WTC11 (cell line): ENCODE measurements around the gene PTGER2. TPM values are rescaled to one million over a fixed set of nuclear protein-coding genes. Genes with fewer than 3 reads are reported as not detected.

Experiments
- ATAC-seq: fragments of 200-7000 bp; cut with Tn5 transposase; 2 replicates; pipeline ENCODE4 v1.10.0; 2021; ENCODE audit warnings: mild to moderate bottlenecking, moderate library complexity
- CTCF ChIA-PET: fragments of 300-600 bp; sonication (Branson Sonifier 250); formaldehyde crosslinking; loops from one replicate; lab custom pipeline; 2021; ENCODE audit warnings: antibody characterized with exemption; lab: Charles Lee
- POLR2A ChIA-PET: fragments of 350-600 bp; sonication (Branson Sonifier 250); formaldehyde crosslinking; loops from one replicate; lab custom pipeline; 2021; ENCODE audit warnings: antibody characterized with exemption; lab: Charles Lee
- DNase-seq: peaks from one replicate; pipeline ENCODE4 v3.0.0; 2021; ENCODE audit warnings: low spot score
- H3K27ac Mint-ChIP-seq: 2 replicates; pipeline ENCODE4 v1.8.0; 2021; ENCODE audit warnings: mixed read lengths
- H3K27me3 Mint-ChIP-seq: 2 replicates; pipeline ENCODE4 v1.8.0; 2021; ENCODE audit warnings: low read depth, mild to moderate bottlenecking, moderate library complexity, mixed read lengths
- H3K36me3 Mint-ChIP-seq: 2 replicates; pipeline ENCODE4 v1.8.0; 2021; ENCODE audit warnings: mixed read lengths
- H3K4me1 Mint-ChIP-seq: 2 replicates; pipeline ENCODE4 v1.8.0; 2022; ENCODE audit warnings: mixed read lengths
- H3K4me3 Mint-ChIP-seq: 2 replicates; pipeline ENCODE4 v1.8.0; 2021; ENCODE audit warnings: mild to moderate bottlenecking, moderate library complexity, mixed read lengths
- H3K9me3 Mint-ChIP-seq: 2 replicates; pipeline ENCODE4 v1.8.0; 2021; ENCODE audit warnings: mixed read lengths
- CREM ChIP-seq: sonication (generic); formaldehyde crosslinking; IDR thresholded peaks from 2 replicates; pipeline ENCODE4 v1.8.1; 2022; ENCODE audit warnings: mild to moderate bottlenecking, missing genetic modification reagents, moderate library complexity
- FOXK1 ChIP-seq: sonication (generic); formaldehyde crosslinking; IDR thresholded peaks from 2 replicates; pipeline ENCODE4 v1.8.0; 2022; ENCODE audit warnings: mild to moderate bottlenecking, moderate library complexity, missing genetic modification reagents
- FOXP1 ChIP-seq: sonication (generic); formaldehyde crosslinking; IDR thresholded peaks from 2 replicates; pipeline ENCODE4 v1.8.0; 2022; ENCODE audit warnings: missing genetic modification reagents, mild to moderate bottlenecking, moderate library complexity, borderline replicate concordance
- HMGA2 ChIP-seq: fragments of 250-450 bp; sonication (Bioruptor Pico); IDR thresholded peaks from 2 replicates; pipeline ENCODE4 v1.4.0; 2021; ENCODE audit warnings: mild to moderate bottlenecking, moderate library complexity
- IRF2 ChIP-seq: sonication (generic); formaldehyde crosslinking; IDR thresholded peaks from 2 replicates; pipeline ENCODE4 v1.8.0; 2022; ENCODE audit warnings: low read depth, missing genetic modification reagents, borderline replicate concordance
- NFE2L1 ChIP-seq: sonication (generic); formaldehyde crosslinking; IDR thresholded peaks from 2 replicates; pipeline ENCODE4 v1.8.1; 2023; ENCODE audit warnings: missing genetic modification reagents
- NR1H2 ChIP-seq: sonication (generic); formaldehyde crosslinking; IDR thresholded peaks from 2 replicates; pipeline ENCODE4 v1.9.0; 2021; ENCODE audit warnings: mild to moderate bottlenecking, moderate library complexity, missing genetic modification reagents
- OVOL2 ChIP-seq: fragments of 250-450 bp; sonication (Bioruptor Pico); IDR thresholded peaks from 2 replicates; pipeline ENCODE4 v1.9.0; 2021; ENCODE audit warnings: mild to moderate bottlenecking, borderline replicate concordance
- RORB ChIP-seq: fragments of 250-450 bp; sonication (Bioruptor Pico); IDR thresholded peaks from 2 replicates; pipeline ENCODE4 v1.9.0; 2021; ENCODE audit warnings: mild to moderate bottlenecking
- ZBTB21 ChIP-seq: sonication (generic); formaldehyde crosslinking; IDR thresholded peaks from 2 replicates; pipeline ENCODE4 v1.8.1; 2023; ENCODE audit warnings: mild to moderate bottlenecking, missing genetic modification reagents, borderline replicate concordance
- ZNF121 ChIP-seq: sonication (generic); formaldehyde crosslinking; IDR thresholded peaks from 2 replicates; pipeline ENCODE4 v1.8.0; 2023; ENCODE audit warnings: missing genetic modification reagents
- ZNF396 ChIP-seq: fragments of 250-450 bp; sonication (Bioruptor Pico); IDR thresholded peaks from 2 replicates; pipeline ENCODE4 v1.8.0; 2021; ENCODE audit warnings: mild to moderate bottlenecking, moderate library complexity, borderline replicate concordance
- total RNA-seq: library from RNA; stranded (reverse); gene quantifications from 3 replicates; pipeline ENCODE4 v1.2.3, GENCODE V29; 2021
- TF ChIP-seq, protein P1 (sequence below): fragments of 200-600 bp; IDR thresholded peaks from 2 replicates; pipeline ENCODE4 v1.8.0; 2022; ENCODE audit warnings: antibody characterized with exemption
- TF ChIP-seq, protein P2 (sequence below): fragments of 250-450 bp; sonication (Bioruptor Pico); IDR thresholded peaks from 2 replicates; pipeline ENCODE4 v1.9.0; 2021; ENCODE audit warnings: mild to moderate bottlenecking
- TF ChIP-seq, protein P3 (sequence below): sonication (generic); formaldehyde crosslinking; IDR thresholded peaks from 2 replicates; pipeline ENCODE4 v1.8.1; 2023; ENCODE audit warnings: mild to moderate bottlenecking, missing genetic modification reagents, moderate library complexity
- TF ChIP-seq, protein P4 (sequence below): sonication (generic); formaldehyde crosslinking; IDR thresholded peaks from 2 replicates; pipeline ENCODE4 v1.8.1; 2022; ENCODE audit warnings: low read depth, missing genetic modification reagents, borderline replicate concordance
- TF ChIP-seq, protein P5 (sequence below): fragments of 250-450 bp; sonication (Bioruptor Pico); IDR thresholded peaks from 2 replicates; pipeline ENCODE4 v1.8.0; 2021; ENCODE audit warnings: mild to moderate bottlenecking
- TF ChIP-seq, protein P6 (sequence below): fragments of 250-450 bp; sonication (Bioruptor Pico); IDR thresholded peaks from 2 replicates; pipeline ENCODE4 v1.9.0; 2021; ENCODE audit warnings: mild to moderate bottlenecking, borderline replicate concordance
- TF ChIP-seq, protein P7 (sequence below): sonication (generic); formaldehyde crosslinking; conservative IDR thresholded peaks from 2 replicates; pipeline ENCODE4 v1.8.1; 2022; ENCODE audit warnings: mild to moderate bottlenecking, missing genetic modification reagents
- TF ChIP-seq, protein P8 (sequence below): fragments of 250-450 bp; sonication (Bioruptor Pico); IDR thresholded peaks from 2 replicates; pipeline ENCODE4 v1.9.0; 2021; ENCODE audit warnings: mild to moderate bottlenecking

The PTGER2 gene
- total RNA-seq, 1 experiment from 2014 or later, result 0.92 TPM

DNA sequence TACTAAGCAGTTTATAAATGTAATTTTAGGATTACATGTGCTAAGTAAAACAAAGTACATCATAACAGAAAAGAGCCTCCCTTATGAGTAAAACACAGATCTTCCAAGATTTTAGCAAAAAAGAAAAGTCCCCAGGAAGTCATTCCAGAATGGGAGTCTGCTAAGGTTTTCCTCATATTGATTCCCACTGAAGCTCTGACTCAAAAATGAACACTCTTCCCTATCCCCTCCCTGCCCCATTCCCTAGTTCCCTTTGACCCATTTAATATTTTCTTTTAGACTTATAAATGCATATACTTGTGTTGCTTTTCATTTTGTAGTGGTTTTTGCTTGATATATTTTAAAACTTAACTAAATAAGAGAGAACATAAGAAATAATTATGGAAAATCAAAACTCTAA lies 40.1 kb downstream of the PTGER2 start (continued):
- TF ChIP-seq, protein P1, sequence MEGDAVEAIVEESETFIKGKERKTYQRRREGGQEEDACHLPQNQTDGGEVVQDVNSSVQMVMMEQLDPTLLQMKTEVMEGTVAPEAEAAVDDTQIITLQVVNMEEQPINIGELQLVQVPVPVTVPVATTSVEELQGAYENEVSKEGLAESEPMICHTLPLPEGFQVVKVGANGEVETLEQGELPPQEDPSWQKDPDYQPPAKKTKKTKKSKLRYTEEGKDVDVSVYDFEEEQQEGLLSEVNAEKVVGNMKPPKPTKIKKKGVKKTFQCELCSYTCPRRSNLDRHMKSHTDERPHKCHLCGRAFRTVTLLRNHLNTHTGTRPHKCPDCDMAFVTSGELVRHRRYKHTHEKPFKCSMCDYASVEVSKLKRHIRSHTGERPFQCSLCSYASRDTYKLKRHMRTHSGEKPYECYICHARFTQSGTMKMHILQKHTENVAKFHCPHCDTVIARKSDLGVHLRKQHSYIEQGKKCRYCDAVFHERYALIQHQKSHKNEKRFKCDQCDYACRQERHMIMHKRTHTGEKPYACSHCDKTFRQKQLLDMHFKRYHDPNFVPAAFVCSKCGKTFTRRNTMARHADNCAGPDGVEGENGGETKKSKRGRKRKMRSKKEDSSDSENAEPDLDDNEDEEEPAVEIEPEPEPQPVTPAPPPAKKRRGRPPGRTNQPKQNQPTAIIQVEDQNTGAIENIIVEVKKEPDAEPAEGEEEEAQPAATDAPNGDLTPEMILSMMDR, result no peak
- no peak for TF ChIP-seq OVOL2
- no peak for TF ChIP-seq ZNF396 (CRISPR knock-in tag)
- TF ChIP-seq, protein P2, sequence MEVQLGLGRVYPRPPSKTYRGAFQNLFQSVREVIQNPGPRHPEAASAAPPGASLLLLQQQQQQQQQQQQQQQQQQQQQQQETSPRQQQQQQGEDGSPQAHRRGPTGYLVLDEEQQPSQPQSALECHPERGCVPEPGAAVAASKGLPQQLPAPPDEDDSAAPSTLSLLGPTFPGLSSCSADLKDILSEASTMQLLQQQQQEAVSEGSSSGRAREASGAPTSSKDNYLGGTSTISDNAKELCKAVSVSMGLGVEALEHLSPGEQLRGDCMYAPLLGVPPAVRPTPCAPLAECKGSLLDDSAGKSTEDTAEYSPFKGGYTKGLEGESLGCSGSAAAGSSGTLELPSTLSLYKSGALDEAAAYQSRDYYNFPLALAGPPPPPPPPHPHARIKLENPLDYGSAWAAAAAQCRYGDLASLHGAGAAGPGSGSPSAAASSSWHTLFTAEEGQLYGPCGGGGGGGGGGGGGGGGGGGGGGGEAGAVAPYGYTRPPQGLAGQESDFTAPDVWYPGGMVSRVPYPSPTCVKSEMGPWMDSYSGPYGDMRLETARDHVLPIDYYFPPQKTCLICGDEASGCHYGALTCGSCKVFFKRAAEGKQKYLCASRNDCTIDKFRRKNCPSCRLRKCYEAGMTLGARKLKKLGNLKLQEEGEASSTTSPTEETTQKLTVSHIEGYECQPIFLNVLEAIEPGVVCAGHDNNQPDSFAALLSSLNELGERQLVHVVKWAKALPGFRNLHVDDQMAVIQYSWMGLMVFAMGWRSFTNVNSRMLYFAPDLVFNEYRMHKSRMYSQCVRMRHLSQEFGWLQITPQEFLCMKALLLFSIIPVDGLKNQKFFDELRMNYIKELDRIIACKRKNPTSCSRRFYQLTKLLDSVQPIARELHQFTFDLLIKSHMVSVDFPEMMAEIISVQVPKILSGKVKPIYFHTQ (CRISPR knock-in tag), result no peak
- TF ChIP-seq, protein P3, sequence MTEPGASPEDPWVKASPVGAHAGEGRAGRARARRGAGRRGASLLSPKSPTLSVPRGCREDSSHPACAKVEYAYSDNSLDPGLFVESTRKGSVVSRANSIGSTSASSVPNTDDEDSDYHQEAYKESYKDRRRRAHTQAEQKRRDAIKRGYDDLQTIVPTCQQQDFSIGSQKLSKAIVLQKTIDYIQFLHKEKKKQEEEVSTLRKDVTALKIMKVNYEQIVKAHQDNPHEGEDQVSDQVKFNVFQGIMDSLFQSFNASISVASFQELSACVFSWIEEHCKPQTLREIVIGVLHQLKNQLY (CRISPR knock-in tag), result no peak
- TF ChIP-seq, protein P4, sequence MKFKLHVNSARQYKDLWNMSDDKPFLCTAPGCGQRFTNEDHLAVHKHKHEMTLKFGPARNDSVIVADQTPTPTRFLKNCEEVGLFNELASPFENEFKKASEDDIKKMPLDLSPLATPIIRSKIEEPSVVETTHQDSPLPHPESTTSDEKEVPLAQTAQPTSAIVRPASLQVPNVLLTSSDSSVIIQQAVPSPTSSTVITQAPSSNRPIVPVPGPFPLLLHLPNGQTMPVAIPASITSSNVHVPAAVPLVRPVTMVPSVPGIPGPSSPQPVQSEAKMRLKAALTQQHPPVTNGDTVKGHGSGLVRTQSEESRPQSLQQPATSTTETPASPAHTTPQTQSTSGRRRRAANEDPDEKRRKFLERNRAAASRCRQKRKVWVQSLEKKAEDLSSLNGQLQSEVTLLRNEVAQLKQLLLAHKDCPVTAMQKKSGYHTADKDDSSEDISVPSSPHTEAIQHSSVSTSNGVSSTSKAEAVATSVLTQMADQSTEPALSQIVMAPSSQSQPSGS, result no peak
- TF ChIP-seq, protein P5, sequence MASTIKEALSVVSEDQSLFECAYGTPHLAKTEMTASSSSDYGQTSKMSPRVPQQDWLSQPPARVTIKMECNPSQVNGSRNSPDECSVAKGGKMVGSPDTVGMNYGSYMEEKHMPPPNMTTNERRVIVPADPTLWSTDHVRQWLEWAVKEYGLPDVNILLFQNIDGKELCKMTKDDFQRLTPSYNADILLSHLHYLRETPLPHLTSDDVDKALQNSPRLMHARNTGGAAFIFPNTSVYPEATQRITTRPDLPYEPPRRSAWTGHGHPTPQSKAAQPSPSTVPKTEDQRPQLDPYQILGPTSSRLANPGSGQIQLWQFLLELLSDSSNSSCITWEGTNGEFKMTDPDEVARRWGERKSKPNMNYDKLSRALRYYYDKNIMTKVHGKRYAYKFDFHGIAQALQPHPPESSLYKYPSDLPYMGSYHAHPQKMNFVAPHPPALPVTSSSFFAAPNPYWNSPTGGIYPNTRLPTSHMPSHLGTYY, result no peak
- TF ChIP-seq FOXK1, result no peak
- TF ChIP-seq, protein P6, sequence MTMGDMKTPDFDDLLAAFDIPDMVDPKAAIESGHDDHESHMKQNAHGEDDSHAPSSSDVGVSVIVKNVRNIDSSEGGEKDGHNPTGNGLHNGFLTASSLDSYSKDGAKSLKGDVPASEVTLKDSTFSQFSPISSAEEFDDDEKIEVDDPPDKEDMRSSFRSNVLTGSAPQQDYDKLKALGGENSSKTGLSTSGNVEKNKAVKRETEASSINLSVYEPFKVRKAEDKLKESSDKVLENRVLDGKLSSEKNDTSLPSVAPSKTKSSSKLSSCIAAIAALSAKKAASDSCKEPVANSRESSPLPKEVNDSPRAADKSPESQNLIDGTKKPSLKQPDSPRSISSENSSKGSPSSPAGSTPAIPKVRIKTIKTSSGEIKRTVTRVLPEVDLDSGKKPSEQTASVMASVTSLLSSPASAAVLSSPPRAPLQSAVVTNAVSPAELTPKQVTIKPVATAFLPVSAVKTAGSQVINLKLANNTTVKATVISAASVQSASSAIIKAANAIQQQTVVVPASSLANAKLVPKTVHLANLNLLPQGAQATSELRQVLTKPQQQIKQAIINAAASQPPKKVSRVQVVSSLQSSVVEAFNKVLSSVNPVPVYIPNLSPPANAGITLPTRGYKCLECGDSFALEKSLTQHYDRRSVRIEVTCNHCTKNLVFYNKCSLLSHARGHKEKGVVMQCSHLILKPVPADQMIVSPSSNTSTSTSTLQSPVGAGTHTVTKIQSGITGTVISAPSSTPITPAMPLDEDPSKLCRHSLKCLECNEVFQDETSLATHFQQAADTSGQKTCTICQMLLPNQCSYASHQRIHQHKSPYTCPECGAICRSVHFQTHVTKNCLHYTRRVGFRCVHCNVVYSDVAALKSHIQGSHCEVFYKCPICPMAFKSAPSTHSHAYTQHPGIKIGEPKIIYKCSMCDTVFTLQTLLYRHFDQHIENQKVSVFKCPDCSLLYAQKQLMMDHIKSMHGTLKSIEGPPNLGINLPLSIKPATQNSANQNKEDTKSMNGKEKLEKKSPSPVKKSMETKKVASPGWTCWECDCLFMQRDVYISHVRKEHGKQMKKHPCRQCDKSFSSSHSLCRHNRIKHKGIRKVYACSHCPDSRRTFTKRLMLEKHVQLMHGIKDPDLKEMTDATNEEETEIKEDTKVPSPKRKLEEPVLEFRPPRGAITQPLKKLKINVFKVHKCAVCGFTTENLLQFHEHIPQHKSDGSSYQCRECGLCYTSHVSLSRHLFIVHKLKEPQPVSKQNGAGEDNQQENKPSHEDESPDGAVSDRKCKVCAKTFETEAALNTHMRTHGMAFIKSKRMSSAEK, result no peak
- no peak for TF ChIP-seq HMGA2 (CRISPR knock-in tag)

DNA sequence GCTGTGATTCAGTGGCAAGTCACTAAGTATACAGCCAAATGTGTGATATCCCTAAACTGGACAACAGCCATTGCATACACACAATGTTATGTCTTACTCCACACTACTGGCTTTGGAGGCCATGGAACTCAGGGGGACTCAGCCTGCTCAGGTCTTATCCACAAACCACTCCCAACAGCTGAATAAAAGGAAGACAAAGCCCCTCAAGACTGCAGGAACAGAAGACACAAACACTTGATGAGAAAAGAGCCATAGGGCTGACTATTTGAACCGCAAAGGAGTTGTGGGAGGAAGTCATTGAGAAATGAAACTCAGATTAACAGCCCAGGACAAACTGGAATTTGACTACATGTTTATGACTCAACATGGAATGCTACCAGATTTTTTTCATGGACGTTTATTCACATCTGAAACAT lies 40.9 kb downstream of the PTGER2 start:
- H3K36me3 Mint-ChIP-seq, result no peaks in the 10 kb centered on the region
- ATAC-seq, result no peak
- no peaks in the 10 kb centered on the region for H3K9me3 Mint-ChIP-seq
- no peaks in the 10 kb centered on the region for H3K4me1 Mint-ChIP-seq
- DNase-seq, result no peak
- no peak overlapping the region for H3K4me3 Mint-ChIP-seq
- no peak for TF ChIP-seq FOXP1 (CRISPR knock-in tag)
- no peak for TF ChIP-seq ZNF121
- TF ChIP-seq RORB (CRISPR knock-in tag), result no peak
- no peak for TF ChIP-seq CREM (CRISPR knock-in tag)
- no peak for TF ChIP-seq IRF2 (CRISPR knock-in tag)
- TF ChIP-seq, protein P7, sequence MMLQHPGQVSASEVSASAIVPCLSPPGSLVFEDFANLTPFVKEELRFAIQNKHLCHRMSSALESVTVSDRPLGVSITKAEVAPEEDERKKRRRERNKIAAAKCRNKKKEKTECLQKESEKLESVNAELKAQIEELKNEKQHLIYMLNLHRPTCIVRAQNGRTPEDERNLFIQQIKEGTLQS (CRISPR knock-in tag), result no peak
- TF ChIP-seq NR1H2 (CRISPR knock-in tag), result no peak
- no peak for TF ChIP-seq NFE2L1
- TF ChIP-seq, protein P8, sequence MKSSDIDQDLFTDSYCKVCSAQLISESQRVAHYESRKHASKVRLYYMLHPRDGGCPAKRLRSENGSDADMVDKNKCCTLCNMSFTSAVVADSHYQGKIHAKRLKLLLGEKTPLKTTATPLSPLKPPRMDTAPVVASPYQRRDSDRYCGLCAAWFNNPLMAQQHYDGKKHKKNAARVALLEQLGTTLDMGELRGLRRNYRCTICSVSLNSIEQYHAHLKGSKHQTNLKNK, result no peak
- TF ChIP-seq ZBTB21, result no peak
- TF ChIP-seq, all 79 proteins: peak for 0
- Mint-ChIP-seq H3K27ac (no peak overlapping the region), H3K27me3 (no peaks in the 10 kb centered on the region)
- ChIA-PET CTCF (no interaction called here), POLR2A (interaction anchor here (0.7 kb wide), 1 partner anchor 14 kb away, joined by 3 read pairs; no protein-coding TSS in a partner anchor)
